NCI-H1105 treated with DMSO at 0.1 percent for 48 hours (cell line): ENCODE measurements around the gene ZNF578.
"Not testable (repeated sequence)": the region's sequence is repeated elsewhere in the genome, so short reads cannot be mapped to it uniquely, and the experiment has no call there.

Source experiments
- DNase-seq: peaks from one replicate; lab custom pipeline; 2025; lab: John Stamatoyannopoulos, UW

ZNF578 gene

GRCh38 chr19:52453324-52454094 lies at the start of gene ZNF578:
Gene ZNF578 (plus strand): TSS chr19:52453553. CDS start chr19:52501846, 48,293 bp downstream.
- no peak for DNase-seq

- no peak for DNase-seq
Observed at GRCh38 chr19:52410276-52410675, 43.1 kb upstream of the ZNF578 start.

- DNase-seq, result no peak
Observed at GRCh38 chr19:52415711-52416110, 37.6 kb upstream of the ZNF578 start.

- no peak for DNase-seq
Observed at GRCh38 chr19:52428937-52429336, 24.4 kb upstream of the ZNF578 start, which contains the start of gene ZNF534. Gene ZNF534 (plus strand): TSS chr19:52429148. CDS start chr19:52431475, 2,327 bp downstream.

GRCh38 chr19:52442179-52442578 lies 11.2 kb upstream of the ZNF578 start:
- DNase-seq, result no peak

- no peak for DNase-seq
Observed at GRCh38 chr19:52444506-52444905, 8.8 kb upstream of the ZNF578 start.

- no peak for DNase-seq
Observed at GRCh38 chr19:52451241-52451640, 2.1 kb upstream of the ZNF578 start.

GRCh38 chr19:52464798-52465470 lies 11.6 kb downstream of the ZNF578 start:
- DNase-seq, result peak; percentile 72

- DNase-seq, result no peak
Observed at GRCh38 chr19:52473655-52474350, 20.4 kb downstream of the ZNF578 start.

- DNase-seq, result no peak
Observed at GRCh38 chr19:52474351-52475127, 21.2 kb downstream of the ZNF578 start.

- not testable (repeated sequence) for DNase-seq
Observed at GRCh38 chr19:52484111-52484743, 30.9 kb downstream of the ZNF578 start.

- DNase-seq, result not testable (repeated sequence)
Observed at GRCh38 chr19:52485064-52485463, 31.7 kb downstream of the ZNF578 start.

GRCh38 chr19:52485561-52486240 lies 32.3 kb downstream of the ZNF578 start:
- DNase-seq, result not testable (repeated sequence)

- DNase-seq, result no peak
Observed at GRCh38 chr19:52492201-52492993, 39.0 kb downstream of the ZNF578 start.

GRCh38 chr19:52492994-52493470 lies 39.7 kb downstream of the ZNF578 start:
- DNase-seq, result no peak

GRCh38 chr19:52494518-52494917 lies 41.2 kb downstream of the ZNF578 start:
- DNase-seq, result no peak

- DNase-seq, result no peak
Observed at GRCh38 chr19:52498571-52498970, 45.2 kb downstream of the ZNF578 start.

GRCh38 chr19:52500474-52500873 lies 47.1 kb downstream of the ZNF578 start:
- DNase-seq, result not testable (repeated sequence)

GRCh38 chr19:52500991-52501390 lies 47.6 kb downstream of the ZNF578 start:
- not testable (repeated sequence) for DNase-seq

GRCh38 chr19:52507266-52507665 lies 53.9 kb downstream of the ZNF578 start:
- no peak for DNase-seq
